B cell (primary cell): ENCODE data around the gene MAP7D3. TPM values are rescaled to one million over a fixed set of nuclear protein-coding genes. Genes with fewer than 3 reads are reported as not detected.

Experiments
- ATAC-seq: fragments of 200-7000 bp; cut with Tn5 transposase; one replicate; pipeline ENCODE4 v1.10.0; 2021; ENCODE audit warnings: low read depth, mild to moderate bottlenecking, moderate number of reproducible peaks, moderate library complexity
- CTCF ChIA-PET: fragments of 350-600 bp; sonication (Branson Sonifier 250); formaldehyde crosslinking; loops from one replicate; lab custom pipeline; 2021; ENCODE audit warnings: antibody characterized with exemption, inconsistent platforms; lab: Charles Lee
- POLR2A ChIA-PET: fragments of 350-600 bp; sonication (Branson Sonifier 250); formaldehyde crosslinking; loops from one replicate; lab custom pipeline; 2021; ENCODE audit warnings: antibody characterized with exemption; lab: Charles Lee
- DNase-seq: peaks from one replicate; pipeline ENCODE4 v3.0.0; 2013
- H2AFZ ChIP-seq: 2 replicates; pipeline ENCODE4 v1.6.1; 2012; ENCODE audit warnings: mild to moderate bottlenecking, low read depth, low read length; ENCODE audit not compliant: insufficient read depth, poor library complexity, severe bottlenecking
- H3K27ac ChIP-seq, 2 donors: 1 replicate in 1 of 2; 2 replicates in 1 of 2; pipeline ENCODE4 v1.5.1; 2012 to 2013; ENCODE audit warnings: low read length in 2 of 2, mild to moderate bottlenecking in 2 of 2, moderate library complexity in 1 of 2
- H3K27me3 ChIP-seq, 4 experiments: fragments of 200-600 bp in 1 of 4; sonication (generic) in 1 of 4; replicated peaks in 1 of 4; 1 replicate in 2 of 4; 2 replicates in 2 of 4; pipeline versions ENCODE4 v1.6.1 to v1.7.0; 2013 to 2016; ENCODE audit warnings: low read length in 3 of 4, mild to moderate bottlenecking in 2 of 4, mixed read lengths in 1 of 4, moderate library complexity in 1 of 4; ENCODE audit not compliant: insufficient read depth in 4 of 4, control insufficient read depth in 3 of 4; ENCODE audit errors: control extremely low read depth in 1 of 4
- H3K36me3 ChIP-seq, 2 experiments: replicated peaks in 1 of 2; 1 replicate in 1 of 2; 2 replicates in 1 of 2; pipeline versions ENCODE4 v1.6.1 to v1.7.1; 2013; ENCODE audit warnings: low read length in 1 of 2; ENCODE audit not compliant: insufficient read depth in 2 of 2, control insufficient read depth in 1 of 2; ENCODE audit errors: control extremely low read depth in 1 of 2, extremely low read depth in 1 of 2
- H3K4me1 ChIP-seq, 2 donors: fragments of 200-600 bp in 1 of 2; sonication (generic) in 1 of 2; 1 replicate in 1 of 2; 2 replicates in 1 of 2; pipeline versions ENCODE4 v1.5.1 to v1.6.1; 2013 to 2017; ENCODE audit warnings: low read length in 2 of 2; ENCODE audit not compliant: control insufficient read depth in 2 of 2, insufficient read depth in 2 of 2
- H3K4me2 ChIP-seq: replicated peaks from 2 replicates; pipeline ENCODE3; 2012; ENCODE audit warnings: mild to moderate bottlenecking, low read depth, low read length; ENCODE audit not compliant: poor library complexity, severe bottlenecking
- H3K4me3 ChIP-seq, 5 experiments: fragments of 200-600 bp in 1 of 5; sonication (generic) in 1 of 5; 1 replicate in 3 of 5; 2 replicates in 2 of 5; pipeline versions ENCODE4 v1.5.1 to v1.7.0; 2011 to 2016; ENCODE audit warnings: low read length in 4 of 5, mild to moderate bottlenecking in 4 of 5, low read depth in 2 of 5, control low read depth in 1 of 5, moderate library complexity in 1 of 5; ENCODE audit not compliant: insufficient read depth in 1 of 5; ENCODE audit errors: control extremely low read depth in 1 of 5, extremely low read depth in 1 of 5
- H3K79me2 ChIP-seq: fragments of 200-600 bp; sonication (generic); one replicate; pipeline ENCODE4 v1.6.0; 2016; ENCODE audit warnings: low read length; ENCODE audit not compliant: control insufficient read depth, insufficient read depth
- H3K9ac ChIP-seq: fragments of 200-600 bp; sonication (generic); 2 replicates; pipeline ENCODE4 v1.6.1; 2017; ENCODE audit warnings: mild to moderate bottlenecking, low read length, moderate library complexity
- H3K9me3 ChIP-seq, 3 donors: one replicate each; pipeline versions ENCODE4 v1.6.1 to v1.7.1; 2013; ENCODE audit warnings: low read length in 2 of 3; ENCODE audit not compliant: control insufficient read depth in 2 of 3, insufficient read depth in 1 of 3; ENCODE audit errors: control extremely low read depth in 1 of 3
- H4K20me1 ChIP-seq: 2 replicates; pipeline ENCODE4 v1.6.0; 2012; ENCODE audit warnings: mild to moderate bottlenecking, low read length; ENCODE audit not compliant: insufficient read depth, control insufficient read depth, poor library complexity, severe bottlenecking
- H3K27ac Mint-ChIP-seq: one replicate; pipeline ENCODE4 v1.8.0; 2021; ENCODE audit warnings: mixed read lengths
- H3K27me3 Mint-ChIP-seq: one replicate; pipeline ENCODE4 v1.8.0; 2021; ENCODE audit warnings: mixed read lengths
- H3K4me1 Mint-ChIP-seq: one replicate; pipeline ENCODE4 v1.8.0; 2021; ENCODE audit warnings: mixed read lengths
- H3K4me3 Mint-ChIP-seq: one replicate; pipeline ENCODE4 v1.8.0; 2021; ENCODE audit warnings: mixed read lengths
- H3K9me3 Mint-ChIP-seq: one replicate; pipeline ENCODE4 v1.8.0; 2022; ENCODE audit warnings: mixed read lengths; ENCODE audit not compliant: insufficient read depth
- CTCF ChIP-seq: fragments of 200-600 bp; IDR thresholded peaks from one replicate; pipeline ENCODE4 v1.8.0; 2022; ENCODE audit warnings: antibody characterized with exemption, mild to moderate bottlenecking
- EZH2 ChIP-seq: IDR thresholded peaks from 2 replicates; pipeline ENCODE4 v1.6.1; 2012; ENCODE audit warnings: borderline replicate concordance, low read depth, mild to moderate bottlenecking, moderate library complexity, low read length; ENCODE audit not compliant: insufficient read depth, poor library complexity, severe bottlenecking
- WGBS: methylation state at CpG from one replicate; pipeline ENCODE4 v1.1.5; 2013; ENCODE audit warnings: missing lambda C conversion rate; ENCODE audit not compliant: insufficient coverage; 5-methylcytosine and 5-hydroxymethylcytosine counted together
- intact Hi-C: fragments of 100-400 bp; cut with micrococcal nuclease; formaldehyde crosslinking; loops from one replicate; pipeline ENCODE4 v1.10.0; 2022
- polyA plus RNA-seq: library from polyadenylated mRNA; depleted of rRNA; stranded (reverse); fragments of >200 nt; gene quantifications from 2 replicates; pipeline ENCODE4 v1.2.3, GENCODE V29; 2012
- total RNA-seq, 2 donors: library from RNA; stranded (reverse); fragments of 120-200 nt in 1 of 2; gene quantifications; 1 replicate in 1 of 2; 2 replicates in 1 of 2; pipeline versions ENCODE4 v1.2.3 to v1.2.4, GENCODE V29; 2013 to 2022

Gene MAP7D3
- total and polyA plus RNA-seq, 2 donors (not counting 1 experiment from before 2014, with no cell fraction given), result 3.8 to 13.0 TPM

DNA sequence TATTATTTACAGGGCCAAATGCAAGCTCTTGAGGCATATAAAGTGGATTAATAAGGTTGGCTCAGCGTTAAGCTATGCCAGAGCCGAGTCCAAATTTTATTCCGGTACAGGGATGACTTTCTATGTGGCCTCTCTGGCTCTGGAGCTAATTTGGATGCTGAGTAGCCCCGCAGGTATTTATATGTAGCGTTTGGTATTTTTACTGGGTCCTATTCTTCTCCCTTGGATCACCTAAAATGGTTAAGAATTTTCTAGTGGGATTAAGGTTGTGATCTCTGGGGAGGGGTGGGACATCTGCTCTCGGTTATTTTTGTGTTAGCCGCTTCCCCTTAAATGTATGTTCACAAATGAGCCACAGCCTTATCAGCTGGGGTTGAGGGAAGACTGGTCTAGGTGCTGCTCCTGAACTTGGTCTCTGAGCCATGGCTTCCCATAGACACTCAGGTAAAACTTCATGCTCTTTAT is 54.5 kb downstream of the MAP7D3 start:
- CTCF ChIA-PET, result no interaction called here
- intact Hi-C loops, result no loop called here
- Histone ChIP-seq H3K27ac (no peak overlapping the region), H3K4me2 (no peak overlapping the region), H3K9me3 (no peaks in the 10 kb centered on the region), H3K27me3 (no peaks in the 10 kb centered on the region), H3K9ac (no peak overlapping the region), H3K79me2 (no peaks in the 10 kb centered on the region), H3K4me1 (peaks cover 14 to 19% of the 10 kb centered on the region in 2 donors), H3K36me3 (no peaks in the 10 kb centered on the region), H3K4me3 (no peak overlapping the region), H2AFZ (no peak overlapping the region), H4K20me1 (no peaks in the 10 kb centered on the region)
- POLR2A ChIA-PET, result no interaction called here
- WGBS, result 100% methylated on average over 3 of the region's 7 CpGs
- Mint-ChIP-seq H3K4me1 (peaks cover 26% of the 10 kb centered on the region), H3K27ac (no peak overlapping the region), H3K27me3 (no peaks in the 10 kb centered on the region), H3K4me3 (no peak overlapping the region), H3K9me3 (no peaks in the 10 kb centered on the region)
- DNase-seq (no peak), ATAC-seq (no peak)
- TF ChIP-seq CTCF (no peak), EZH2 (no peak)

- Mint-ChIP-seq H3K4me3 (no peak overlapping the region), H3K27me3 (no peaks in the 10 kb centered on the region), H3K27ac (no peak overlapping the region), H3K4me1 (peaks cover 26% of the 10 kb centered on the region), H3K9me3 (no peaks in the 10 kb centered on the region)
- Histone ChIP-seq H3K79me2 (no peaks in the 10 kb centered on the region), H4K20me1 (no peaks in the 10 kb centered on the region), H3K4me2 (no peak overlapping the region), H3K36me3 (no peaks in the 10 kb centered on the region), H3K27me3 (no peaks in the 10 kb centered on the region), H3K9ac (no peak overlapping the region), H3K4me1 (peaks cover 14 to 19% of the 10 kb centered on the region in 2 donors), H2AFZ (no peak overlapping the region), H3K4me3 (no peak overlapping the region), H3K9me3 (no peaks in the 10 kb centered on the region), H3K27ac (no peak overlapping the region)
- no peak for DNase-seq
- no CpG with 5 or more reads among the region's 4 CpGs for WGBS
- intact Hi-C loops, result no loop called here
- ChIA-PET CTCF (no interaction called here), POLR2A (no interaction called here)
- no peak for ATAC-seq
- TF ChIP-seq CTCF, result no peak
- TF ChIP-seq EZH2, result no peak
Observed at GRCh38 chrX:136195247-136195646, 56.0 kb downstream of the MAP7D3 start.
